GM10248 (cell line): ENCODE results near the gene SNRNP27.

Experiments used
- CTCF ChIA-PET: fragments of 300-600 bp; sonication (Branson Sonifier 250); formaldehyde crosslinking; extraction: SDS; loops from one replicate; lab custom pipeline; 2021; ENCODE audit warnings: antibody characterized with exemption; lab: Yijun Ruan, JAX
- POLR2A ChIA-PET: fragments of 350-650 bp; sonication (Branson Sonifier 250); formaldehyde crosslinking; extraction: SDS; loops from one replicate; lab custom pipeline; 2020; ENCODE audit warnings: antibody characterized with exemption; lab: Yijun Ruan, JAX
- DNase-seq: peaks from one replicate; pipeline ENCODE4 v3.0.0; 2012; ENCODE audit errors: extremely low spot score
- CTCF ChIP-seq: IDR thresholded peaks from 2 replicates; pipeline ENCODE4 v1.5.1; 2012; ENCODE audit warnings: mild to moderate bottlenecking, low read depth; ENCODE audit errors: extremely low read depth, missing control alignments, control extremely low read depth

The SNRNP27 gene

GRCh38 chr2:69945441-69945840 is 51.7 kb downstream of the SNRNP27 start:
- CTCF ChIA-PET: interaction anchor here (1.1 to 2.3 kb wide), 6 partner anchors 11 to 216 kb away, joined by 3 to 11 read pairs (median 4); partner anchors contain the start of gene MXD1
- TF ChIP-seq CTCF: no peak
- POLR2A ChIA-PET: interaction anchor here (0.5 kb wide), 1 partner anchor 120 kb away, joined by 6 read pairs; no protein-coding TSS in a partner anchor
- no peak for DNase-seq

GRCh38 chr2:69945941-69946340 is 52.2 kb downstream of the SNRNP27 start:
- TF ChIP-seq CTCF: no peak
- POLR2A ChIA-PET: no interaction called here
- CTCF ChIA-PET: interaction anchor here (1.1 to 2.3 kb wide), 8 partner anchors 11 to 216 kb away, joined by 3 to 11 read pairs (median 3); partner anchors contain the start of gene MXD1
- DNase-seq: no peak

DNA sequence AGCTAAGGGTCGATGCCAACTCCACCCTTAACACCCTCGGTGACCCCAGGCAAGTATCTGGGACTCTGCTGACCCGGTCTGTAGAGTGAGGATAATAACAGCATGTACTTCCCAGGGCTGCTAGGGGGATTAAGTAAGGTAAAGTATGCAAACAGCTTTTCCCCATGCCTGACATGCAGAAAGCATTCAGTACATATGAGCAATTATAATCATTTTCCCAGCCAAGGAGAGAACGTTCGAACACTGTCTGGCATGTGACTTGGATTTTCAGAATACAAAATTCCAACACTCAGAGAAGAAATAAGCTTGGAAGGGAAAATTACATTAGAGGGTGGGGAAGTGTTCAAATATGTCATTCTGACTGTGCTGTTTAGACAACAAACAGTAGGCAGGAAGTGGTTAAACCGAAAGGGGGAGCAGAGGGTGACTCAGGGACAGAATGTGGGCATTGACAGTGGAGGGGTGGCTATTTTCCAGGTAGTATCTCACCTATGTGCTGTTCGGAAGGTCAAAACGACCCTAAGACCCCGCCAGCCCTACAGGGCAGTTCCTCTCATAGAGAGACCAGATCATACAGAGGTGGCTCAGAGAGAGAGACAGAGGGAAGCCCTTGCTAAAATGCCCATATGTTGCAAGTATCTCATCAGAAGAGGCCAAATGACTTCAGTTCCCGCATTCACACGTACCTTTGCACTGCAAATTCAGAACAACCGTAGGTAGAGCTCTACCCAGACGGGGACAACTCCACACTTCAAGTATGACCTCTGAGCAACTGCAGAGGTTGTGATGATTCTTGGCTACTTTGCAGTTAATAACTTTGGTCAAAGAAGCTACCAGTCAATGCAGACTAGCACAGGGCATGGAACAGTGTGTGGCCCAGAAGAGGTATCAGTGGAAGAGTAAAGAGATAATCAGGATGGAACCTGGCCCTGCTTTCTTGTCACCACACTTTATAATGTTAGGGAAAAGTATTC is 52.9 kb downstream of the SNRNP27 start:
- no peak for TF ChIP-seq CTCF
- peak; percentile 66 for DNase-seq
- ChIA-PET POLR2A (no interaction called here), CTCF (interaction anchor here (1.1 to 2.3 kb wide), 7 partner anchors 12 to 36 kb away, joined by 3 to 11 read pairs (median 3); partner anchors contain the start of gene MXD1)

- no peak for DNase-seq
- no peak for TF ChIP-seq CTCF
- ChIA-PET CTCF (interaction anchor here (1.4 to 1.9 kb wide), 2 partner anchors 13 to 35 kb away, joined by 3 to 5 read pairs; no protein-coding TSS in a partner anchor), POLR2A (no interaction called here)
Measured at GRCh38 chr2:69947325-69947931, 53.7 kb downstream of the SNRNP27 start.

DNA sequence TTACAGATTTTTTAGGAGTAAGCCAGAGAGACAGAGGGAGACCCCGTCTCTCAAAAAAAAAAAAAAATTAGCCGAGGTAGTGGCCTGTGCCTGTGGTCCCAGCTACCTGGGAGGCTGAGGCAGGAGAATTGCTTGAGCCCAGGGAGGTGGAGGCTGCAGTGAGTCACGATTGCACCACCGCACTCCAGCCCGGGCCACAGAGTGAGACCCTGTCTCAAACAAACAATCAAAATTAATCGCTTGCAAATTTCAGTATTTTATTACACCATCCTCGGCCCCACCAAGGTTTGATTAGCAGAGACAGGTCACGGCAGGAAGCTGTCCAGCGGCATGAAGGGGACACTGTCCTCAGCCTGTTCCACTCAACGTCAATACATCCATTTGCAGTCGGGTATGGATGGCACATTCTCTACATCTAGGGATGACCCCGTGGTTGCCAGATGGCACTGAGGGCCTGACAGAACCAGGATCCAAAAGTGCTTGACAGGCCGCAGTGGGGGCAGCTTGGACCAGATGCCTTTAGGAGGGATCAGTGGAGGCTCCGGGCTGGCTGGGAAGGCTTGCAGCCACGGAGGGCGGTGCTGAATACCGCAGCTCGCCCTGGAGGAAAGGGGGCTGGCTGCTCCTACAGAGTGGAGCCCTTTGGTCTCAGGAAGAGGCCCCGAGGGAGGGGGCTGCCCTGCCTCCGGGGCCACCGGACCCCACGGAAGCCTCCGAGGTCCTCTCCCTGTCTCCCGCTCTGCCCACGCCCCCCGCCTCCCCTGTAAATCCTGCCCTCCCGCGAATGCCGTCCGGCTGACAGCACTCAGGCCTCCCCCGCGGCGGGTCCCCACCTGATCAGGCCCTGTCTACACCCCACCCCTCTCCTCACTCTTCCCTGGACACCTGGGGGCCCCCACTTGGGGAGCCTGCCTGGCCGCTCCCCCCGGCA is 54.5 kb downstream of the SNRNP27 start:
- POLR2A ChIA-PET: no interaction called here
- CTCF ChIA-PET: interaction anchor here (1.9 kb wide), 1 partner anchor 12 kb away, joined by 5 read pairs; no protein-coding TSS in a partner anchor
- TF ChIP-seq CTCF: no peak
- DNase-seq: no peak
